Measurements from ENCODE around the gene DUSP28. TPM values are rescaled to one million over a fixed set of nuclear protein-coding genes. Genes with fewer than 3 reads are reported as not detected.

Gene DUSP28
- total RNA-seq, 1 experiment from 2014 or later = 2.3 TPM

DNA sequence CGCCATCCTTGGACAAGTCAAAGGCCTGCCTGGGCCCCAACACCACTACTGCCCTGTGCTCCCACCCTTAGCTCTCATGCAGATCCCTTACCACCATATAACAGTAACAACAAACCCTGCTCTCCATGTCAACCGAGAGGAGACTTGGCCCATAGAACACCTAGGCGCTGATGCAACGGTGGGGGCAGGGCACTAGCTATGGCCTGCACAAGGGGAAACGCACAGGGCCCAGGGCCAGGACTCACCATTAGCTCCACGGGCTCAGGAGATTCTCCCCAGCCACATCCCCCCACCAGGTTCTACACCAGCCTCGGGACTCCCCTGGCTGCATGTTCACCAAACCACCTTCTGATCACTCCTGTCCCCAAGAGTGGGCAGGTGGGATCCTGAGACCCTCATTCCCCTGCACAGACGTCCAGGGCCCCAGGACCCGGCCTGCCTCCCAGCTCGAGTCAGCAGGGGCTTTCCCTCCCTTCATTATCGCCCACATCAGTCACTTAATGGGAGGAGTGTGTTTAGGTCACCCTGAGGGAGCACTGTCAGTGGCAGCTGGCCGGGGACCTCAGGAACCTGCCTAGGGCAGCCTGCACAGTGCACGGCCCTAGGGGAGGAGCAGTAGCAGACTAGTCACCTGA lies 31.6 kb upstream of the DUSP28 start:
- Mint-ChIP-seq H3K36me3 (peaks cover 76% of the 10 kb centered on the region), H3K27me3 (ENCODE audit: low read depth) (peaks cover 6% of the 10 kb centered on the region), H3K27ac (no peak overlapping the region), H3K9me3 (peaks cover 82% of the 10 kb centered on the region), H3K4me3 (no peak overlapping the region), H3K4me1 (no peaks in the 10 kb centered on the region)
- DNase-seq (ENCODE audit: low spot score) (no peak), ATAC-seq (no peak)
- POLR2A ChIA-PET = no interaction called here
- TF ChIP-seq, protein P1, sequence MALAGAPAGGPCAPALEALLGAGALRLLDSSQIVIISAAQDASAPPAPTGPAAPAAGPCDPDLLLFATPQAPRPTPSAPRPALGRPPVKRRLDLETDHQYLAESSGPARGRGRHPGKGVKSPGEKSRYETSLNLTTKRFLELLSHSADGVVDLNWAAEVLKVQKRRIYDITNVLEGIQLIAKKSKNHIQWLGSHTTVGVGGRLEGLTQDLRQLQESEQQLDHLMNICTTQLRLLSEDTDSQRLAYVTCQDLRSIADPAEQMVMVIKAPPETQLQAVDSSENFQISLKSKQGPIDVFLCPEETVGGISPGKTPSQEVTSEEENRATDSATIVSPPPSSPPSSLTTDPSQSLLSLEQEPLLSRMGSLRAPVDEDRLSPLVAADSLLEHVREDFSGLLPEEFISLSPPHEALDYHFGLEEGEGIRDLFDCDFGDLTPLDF (CRISPR knock-in tag; IDR thresholded peaks at IDR 0.05) = no peak
- TF ChIP-seq PRRX2 (CRISPR knock-in tag; IDR thresholded peaks at IDR 0.05) = no peak
- TF ChIP-seq, protein P2, sequence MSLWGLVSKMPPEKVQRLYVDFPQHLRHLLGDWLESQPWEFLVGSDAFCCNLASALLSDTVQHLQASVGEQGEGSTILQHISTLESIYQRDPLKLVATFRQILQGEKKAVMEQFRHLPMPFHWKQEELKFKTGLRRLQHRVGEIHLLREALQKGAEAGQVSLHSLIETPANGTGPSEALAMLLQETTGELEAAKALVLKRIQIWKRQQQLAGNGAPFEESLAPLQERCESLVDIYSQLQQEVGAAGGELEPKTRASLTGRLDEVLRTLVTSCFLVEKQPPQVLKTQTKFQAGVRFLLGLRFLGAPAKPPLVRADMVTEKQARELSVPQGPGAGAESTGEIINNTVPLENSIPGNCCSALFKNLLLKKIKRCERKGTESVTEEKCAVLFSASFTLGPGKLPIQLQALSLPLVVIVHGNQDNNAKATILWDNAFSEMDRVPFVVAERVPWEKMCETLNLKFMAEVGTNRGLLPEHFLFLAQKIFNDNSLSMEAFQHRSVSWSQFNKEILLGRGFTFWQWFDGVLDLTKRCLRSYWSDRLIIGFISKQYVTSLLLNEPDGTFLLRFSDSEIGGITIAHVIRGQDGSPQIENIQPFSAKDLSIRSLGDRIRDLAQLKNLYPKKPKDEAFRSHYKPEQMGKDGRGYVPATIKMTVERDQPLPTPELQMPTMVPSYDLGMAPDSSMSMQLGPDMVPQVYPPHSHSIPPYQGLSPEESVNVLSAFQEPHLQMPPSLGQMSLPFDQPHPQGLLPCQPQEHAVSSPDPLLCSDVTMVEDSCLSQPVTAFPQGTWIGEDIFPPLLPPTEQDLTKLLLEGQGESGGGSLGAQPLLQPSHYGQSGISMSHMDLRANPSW (CRISPR knock-in tag; conservative IDR thresholded peaks at IDR 0.05; ENCODE audit: low read depth) = no peak
- no peak for TF ChIP-seq FOXP1 (CRISPR knock-in tag; IDR thresholded peaks at IDR 0.05; ENCODE audit: borderline replicate concordance)
- TF ChIP-seq, protein P3, sequence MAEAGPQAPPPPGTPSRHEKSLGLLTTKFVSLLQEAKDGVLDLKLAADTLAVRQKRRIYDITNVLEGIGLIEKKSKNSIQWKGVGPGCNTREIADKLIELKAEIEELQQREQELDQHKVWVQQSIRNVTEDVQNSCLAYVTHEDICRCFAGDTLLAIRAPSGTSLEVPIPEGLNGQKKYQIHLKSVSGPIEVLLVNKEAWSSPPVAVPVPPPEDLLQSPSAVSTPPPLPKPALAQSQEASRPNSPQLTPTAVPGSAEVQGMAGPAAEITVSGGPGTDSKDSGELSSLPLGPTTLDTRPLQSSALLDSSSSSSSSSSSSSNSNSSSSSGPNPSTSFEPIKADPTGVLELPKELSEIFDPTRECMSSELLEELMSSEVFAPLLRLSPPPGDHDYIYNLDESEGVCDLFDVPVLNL (CRISPR knock-in tag; IDR thresholded peaks at IDR 0.05; ENCODE audit: borderline replicate concordance, low read depth) = no peak
- TF ChIP-seq MYBL2 (CRISPR knock-in tag; IDR thresholded peaks at IDR 0.05) = no peak
- no peak for TF ChIP-seq CBFB (CRISPR knock-in tag; IDR thresholded peaks at IDR 0.05; ENCODE audit: low read depth)
- no peak for TF ChIP-seq ELF4 (CRISPR knock-in tag; IDR thresholded peaks at IDR 0.05; ENCODE audit: low read depth)
- no peak for TF ChIP-seq ZNF416 (CRISPR knock-in tag; IDR thresholded peaks at IDR 0.05)
- no peak for TF ChIP-seq NR1H2 (CRISPR knock-in tag; IDR thresholded peaks at IDR 0.05)
- TF ChIP-seq, protein P4, sequence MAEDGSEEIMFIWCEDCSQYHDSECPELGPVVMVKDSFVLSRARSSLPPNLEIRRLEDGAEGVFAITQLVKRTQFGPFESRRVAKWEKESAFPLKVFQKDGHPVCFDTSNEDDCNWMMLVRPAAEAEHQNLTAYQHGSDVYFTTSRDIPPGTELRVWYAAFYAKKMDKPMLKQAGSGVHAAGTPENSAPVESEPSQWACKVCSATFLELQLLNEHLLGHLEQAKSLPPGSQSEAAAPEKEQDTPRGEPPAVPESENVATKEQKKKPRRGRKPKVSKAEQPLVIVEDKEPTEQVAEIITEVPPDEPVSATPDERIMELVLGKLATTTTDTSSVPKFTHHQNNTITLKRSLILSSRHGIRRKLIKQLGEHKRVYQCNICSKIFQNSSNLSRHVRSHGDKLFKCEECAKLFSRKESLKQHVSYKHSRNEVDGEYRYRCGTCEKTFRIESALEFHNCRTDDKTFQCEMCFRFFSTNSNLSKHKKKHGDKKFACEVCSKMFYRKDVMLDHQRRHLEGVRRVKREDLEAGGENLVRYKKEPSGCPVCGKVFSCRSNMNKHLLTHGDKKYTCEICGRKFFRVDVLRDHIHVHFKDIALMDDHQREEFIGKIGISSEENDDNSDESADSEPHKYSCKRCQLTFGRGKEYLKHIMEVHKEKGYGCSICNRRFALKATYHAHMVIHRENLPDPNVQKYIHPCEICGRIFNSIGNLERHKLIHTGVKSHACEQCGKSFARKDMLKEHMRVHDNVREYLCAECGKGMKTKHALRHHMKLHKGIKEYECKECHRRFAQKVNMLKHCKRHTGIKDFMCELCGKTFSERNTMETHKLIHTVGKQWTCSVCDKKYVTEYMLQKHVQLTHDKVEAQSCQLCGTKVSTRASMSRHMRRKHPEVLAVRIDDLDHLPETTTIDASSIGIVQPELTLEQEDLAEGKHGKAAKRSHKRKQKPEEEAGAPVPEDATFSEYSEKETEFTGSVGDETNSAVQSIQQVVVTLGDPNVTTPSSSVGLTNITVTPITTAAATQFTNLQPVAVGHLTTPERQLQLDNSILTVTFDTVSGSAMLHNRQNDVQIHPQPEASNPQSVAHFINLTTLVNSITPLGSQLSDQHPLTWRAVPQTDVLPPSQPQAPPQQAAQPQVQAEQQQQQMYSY (CRISPR knock-in tag; IDR thresholded peaks at IDR 0.05) = no peak
- TF ChIP-seq ETV6 (CRISPR knock-in tag; IDR thresholded peaks at IDR 0.05) = no peak
- TF ChIP-seq ZNF263 (CRISPR knock-in tag; IDR thresholded peaks at IDR 0.05; ENCODE audit: low read depth) = no peak
- TF ChIP-seq, protein P5, sequence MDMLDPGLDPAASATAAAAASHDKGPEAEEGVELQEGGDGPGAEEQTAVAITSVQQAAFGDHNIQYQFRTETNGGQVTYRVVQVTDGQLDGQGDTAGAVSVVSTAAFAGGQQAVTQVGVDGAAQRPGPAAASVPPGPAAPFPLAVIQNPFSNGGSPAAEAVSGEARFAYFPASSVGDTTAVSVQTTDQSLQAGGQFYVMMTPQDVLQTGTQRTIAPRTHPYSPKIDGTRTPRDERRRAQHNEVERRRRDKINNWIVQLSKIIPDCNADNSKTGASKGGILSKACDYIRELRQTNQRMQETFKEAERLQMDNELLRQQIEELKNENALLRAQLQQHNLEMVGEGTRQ (CRISPR knock-in tag; IDR thresholded peaks at IDR 0.05) = no peak
- no peak for TF ChIP-seq GABPB1 (CRISPR knock-in tag; IDR thresholded peaks at IDR 0.05)
- TF ChIP-seq, protein P6, sequence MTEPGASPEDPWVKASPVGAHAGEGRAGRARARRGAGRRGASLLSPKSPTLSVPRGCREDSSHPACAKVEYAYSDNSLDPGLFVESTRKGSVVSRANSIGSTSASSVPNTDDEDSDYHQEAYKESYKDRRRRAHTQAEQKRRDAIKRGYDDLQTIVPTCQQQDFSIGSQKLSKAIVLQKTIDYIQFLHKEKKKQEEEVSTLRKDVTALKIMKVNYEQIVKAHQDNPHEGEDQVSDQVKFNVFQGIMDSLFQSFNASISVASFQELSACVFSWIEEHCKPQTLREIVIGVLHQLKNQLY (CRISPR knock-in tag; IDR thresholded peaks at IDR 0.05) = no peak
- CTCF ChIA-PET = no interaction called here

Measured in WTC11 (cell line).